Measurements from ENCODE around the gene CEP112.

CEP112 gene

GRCh38 chr17:65931246-65932149 lies 260.4 kb downstream of the CEP112 start:
- DNase-seq (ENCODE audit: low read depth in 2 of 2): no peak

GRCh38 chr17:65930140-65930730 lies 261.7 kb downstream of the CEP112 start:
- DNase-seq (ENCODE audit: low read depth in 2 of 2): no peak

- no peak for DNase-seq (ENCODE audit: low read depth in 2 of 2)
These were observed 265.3 kb downstream of the CEP112 start for GRCh38 chr17:65926599-65926998.

- no peak for DNase-seq (ENCODE audit: low read depth in 2 of 2)
These were observed 266.2 kb downstream of the CEP112 start for GRCh38 chr17:65925606-65926307.

GRCh38 chr17:65920996-65921395 lies 270.9 kb downstream of the CEP112 start:
- no peak for DNase-seq (ENCODE audit: low read depth in 2 of 2)

GRCh38 chr17:65918916-65919315 lies 273.0 kb downstream of the CEP112 start:
- no peak for DNase-seq (ENCODE audit: low read depth in 2 of 2)

GRCh38 chr17:65918500-65918899 lies 273.4 kb downstream of the CEP112 start:
- no peak for DNase-seq (ENCODE audit: low read depth in 2 of 2)

- DNase-seq (ENCODE audit: low read depth in 2 of 2): no peak
These were observed 274.4 kb downstream of the CEP112 start for GRCh38 chr17:65917560-65917959.

- DNase-seq (ENCODE audit: low read depth in 2 of 2): no peak
These were observed 275.5 kb downstream of the CEP112 start for GRCh38 chr17:65916425-65916824.

GRCh38 chr17:65914784-65915342 lies 277.1 kb downstream of the CEP112 start:
- DNase-seq (ENCODE audit: low read depth in 2 of 2): no peak

GRCh38 chr17:65913326-65913850 lies 278.5 kb downstream of the CEP112 start:
- no peak for DNase-seq (ENCODE audit: low read depth in 2 of 2)

- no peak for DNase-seq (ENCODE audit: low read depth in 2 of 2)
These were observed 281.1 kb downstream of the CEP112 start for GRCh38 chr17:65910836-65911235.

GRCh38 chr17:65902831-65903522 lies 289.0 kb downstream of the CEP112 start:
- DNase-seq (ENCODE audit: low read depth in 2 of 2): no peak

- DNase-seq (ENCODE audit: low read depth in 2 of 2): no peak
These were observed 289.8 kb downstream of the CEP112 start for GRCh38 chr17:65902155-65902554.

GRCh38 chr17:65901394-65901793 lies 290.5 kb downstream of the CEP112 start:
- DNase-seq (ENCODE audit: low read depth in 2 of 2): no peak

- no peak for DNase-seq (ENCODE audit: low read depth in 2 of 2)
These were observed 291.7 kb downstream of the CEP112 start for GRCh38 chr17:65900216-65900615.

- DNase-seq (ENCODE audit: low read depth in 2 of 2): no peak
These were observed 293.3 kb downstream of the CEP112 start for GRCh38 chr17:65898651-65899050.

- no peak for DNase-seq (ENCODE audit: low read depth in 2 of 2)
These were observed 295.0 kb downstream of the CEP112 start for GRCh38 chr17:65896889-65897288.

- DNase-seq (ENCODE audit: low read depth in 2 of 2): no peak
These were observed 296.0 kb downstream of the CEP112 start for GRCh38 chr17:65895969-65896368.

GRCh38 chr17:65893692-65894279 lies 298.1 kb downstream of the CEP112 start:
- DNase-seq (ENCODE audit: low read depth in 2 of 2): no peak

- no peak for DNase-seq (ENCODE audit: low read depth in 2 of 2)
These were observed 299.0 kb downstream of the CEP112 start for GRCh38 chr17:65892912-65893377.
